HS-5 (cell line): Measurements from ENCODE around the gene MGRN1.

ENCODE experiments used
- DNase-seq: peaks from one replicate; pipeline ENCODE4 v3.0.0-alpha.2; 2012; ENCODE audit warnings: low read depth

MGRN1 gene

GRCh38 chr16:4624015-4624826 is at the start of gene MGRN1:
TSS of gene MGRN1 (plus strand) at chr16:4624826. CDS start at chr16:4624961, 135 bp downstream.
- DNase-seq, result peak; percentile 94

GRCh38 chr16:4574919-4575705 is 49.5 kb upstream of the MGRN1 start:
- no peak for DNase-seq

- no peak for DNase-seq
Measured at GRCh38 chr16:4576008-4576407, 48.6 kb upstream of the MGRN1 start.

- DNase-seq, result no peak
Measured at GRCh38 chr16:4578961-4579530, 45.6 kb upstream of the MGRN1 start.

- DNase-seq, result no peak
Measured at GRCh38 chr16:4580250-4580649, 44.4 kb upstream of the MGRN1 start.

GRCh38 chr16:4583906-4584305 is 40.7 kb upstream of the MGRN1 start:
- DNase-seq, result no peak

- no peak for DNase-seq
Measured at GRCh38 chr16:4586291-4586690, 38.3 kb upstream of the MGRN1 start.

GRCh38 chr16:4588386-4588785 is 36.2 kb upstream of the MGRN1 start:
- no peak for DNase-seq

GRCh38 chr16:4588961-4589360 is 35.7 kb upstream of the MGRN1 start:
- DNase-seq, result no peak

GRCh38 chr16:4591191-4591590 is 33.4 kb upstream of the MGRN1 start:
- no peak for DNase-seq

GRCh38 chr16:4591706-4592470 is 32.7 kb upstream of the MGRN1 start:
- no peak for DNase-seq

- no peak for DNase-seq
Measured at GRCh38 chr16:4593086-4593485, 31.5 kb upstream of the MGRN1 start.

GRCh38 chr16:4594433-4595410 is 29.9 kb upstream of the MGRN1 start:
- no peak for DNase-seq

GRCh38 chr16:4597174-4597573 is 27.5 kb upstream of the MGRN1 start:
- no peak for DNase-seq

GRCh38 chr16:4599037-4599436 is 25.6 kb upstream of the MGRN1 start:
- DNase-seq, result no peak

- no peak for DNase-seq
Measured at GRCh38 chr16:4599545-4599944, 25.1 kb upstream of the MGRN1 start.

GRCh38 chr16:4601036-4601863 is 23.4 kb upstream of the MGRN1 start:
- no peak for DNase-seq

- DNase-seq, result no peak
Measured at GRCh38 chr16:4601864-4602186, 22.8 kb upstream of the MGRN1 start.

GRCh38 chr16:4602331-4602730 is 22.3 kb upstream of the MGRN1 start:
- DNase-seq, result no peak

GRCh38 chr16:4603624-4604170 is 20.9 kb upstream of the MGRN1 start:
- no peak for DNase-seq
